Stimulated activated CD4-positive, alpha-beta T cell treated with anti-CD3 and anti-CD28 coated beads, TNF-alpha, amount 100 ng/mL, for 4 hours (primary cell): ENCODE data around the gene IL17RA.

ENCODE experiments used
- DNase-seq, 3 experiments: peaks; one replicate each; pipeline ENCODE4 v3.0.0-alpha.2; 2020; ENCODE audit warnings: low read depth in 3 of 3

IL17RA gene

DNA sequence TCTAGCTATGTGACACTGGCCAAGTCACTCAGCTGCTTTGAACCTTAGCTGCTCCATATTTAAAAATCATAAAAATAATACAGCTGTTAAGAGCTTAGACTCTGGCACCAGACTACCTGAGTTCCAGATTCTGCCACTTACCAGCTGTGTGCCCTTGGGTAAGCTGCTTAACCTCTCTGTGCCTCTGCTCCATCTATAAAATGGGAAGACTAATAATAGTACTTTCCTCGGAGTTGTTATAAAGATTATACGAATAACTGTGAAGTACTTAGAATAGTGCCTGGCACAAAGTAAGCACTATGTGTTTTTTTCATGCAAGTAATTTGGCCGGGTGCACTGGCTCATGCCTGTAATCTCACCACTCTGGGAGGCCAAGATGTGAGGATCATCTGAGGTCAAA is 72.9 kb downstream of the IL17RA start:
- DNase-seq = no peak

DNA sequence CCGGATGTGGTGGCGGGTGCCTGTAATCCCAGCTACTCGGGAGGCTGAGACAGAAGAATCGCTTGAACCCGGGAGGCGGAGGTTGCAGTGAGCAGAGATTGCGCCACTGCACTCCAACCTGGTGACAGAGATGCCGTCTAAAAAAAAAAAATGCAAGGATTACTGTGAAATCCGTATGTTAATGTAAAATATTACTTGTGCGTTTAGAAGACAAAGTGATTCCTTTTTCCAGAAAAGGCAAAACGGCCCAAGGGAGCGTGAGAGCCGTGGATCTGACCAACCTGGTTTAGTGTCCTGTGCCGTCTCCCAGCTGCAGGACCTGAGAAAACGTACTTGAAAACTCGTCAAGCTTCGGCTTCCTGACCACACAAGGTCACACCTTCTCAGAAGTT is 73.4 kb downstream of the IL17RA start:
- no peak for DNase-seq

DNA sequence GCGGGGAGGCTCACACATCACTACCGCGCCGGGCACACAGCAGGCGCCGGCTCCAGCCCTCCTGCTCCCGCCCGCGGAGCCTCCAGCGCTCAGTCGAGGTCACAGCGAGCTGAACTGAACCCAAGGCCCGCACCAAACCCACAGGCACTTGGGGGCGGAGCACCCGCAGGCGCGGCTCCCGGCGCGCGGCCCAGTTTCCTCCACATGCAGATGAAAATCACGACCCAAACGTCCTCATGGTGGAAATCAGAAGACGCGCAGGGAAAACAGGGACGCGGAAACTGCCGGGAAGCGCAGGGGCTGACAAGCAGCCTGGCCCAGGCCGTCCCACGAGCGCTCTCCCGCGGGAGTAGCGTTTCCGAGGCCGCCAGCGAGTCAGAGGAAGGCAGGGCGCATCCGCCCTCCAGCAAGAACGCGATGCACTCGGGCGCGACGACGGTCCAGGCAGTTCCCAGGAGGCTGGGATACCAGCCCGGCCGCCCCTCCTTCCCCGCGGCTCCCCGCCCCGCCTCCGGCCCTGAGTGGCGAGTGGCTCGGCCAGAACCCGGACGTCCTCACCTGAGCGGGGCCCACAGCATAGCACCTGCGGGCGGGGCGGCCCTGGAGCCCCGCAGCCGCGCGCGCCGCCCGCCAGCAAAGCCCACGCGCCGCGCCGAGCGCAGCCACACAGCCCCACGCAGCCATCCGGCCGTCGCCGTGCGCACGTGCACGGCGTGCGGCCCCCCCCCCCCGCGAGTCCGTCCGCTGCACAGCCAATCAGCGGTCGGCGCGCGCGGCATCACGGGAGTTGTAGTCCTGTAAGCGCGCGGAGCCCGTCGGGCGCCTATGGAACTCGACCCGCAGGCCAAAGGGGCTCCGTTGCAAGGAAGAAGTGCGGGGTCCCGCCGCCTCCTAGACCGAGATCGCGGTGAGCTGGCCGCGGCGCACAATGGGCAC is 74.0 kb downstream of the IL17RA start, which contains the start of gene HDHD5:
TSS of gene HDHD5 (minus strand) at position 710 of the 936 bp plus-strand sequence. CDS start at position 684, 26 bp downstream.
- peak; percentile 82 to 87 (median 83) for DNase-seq

DNA sequence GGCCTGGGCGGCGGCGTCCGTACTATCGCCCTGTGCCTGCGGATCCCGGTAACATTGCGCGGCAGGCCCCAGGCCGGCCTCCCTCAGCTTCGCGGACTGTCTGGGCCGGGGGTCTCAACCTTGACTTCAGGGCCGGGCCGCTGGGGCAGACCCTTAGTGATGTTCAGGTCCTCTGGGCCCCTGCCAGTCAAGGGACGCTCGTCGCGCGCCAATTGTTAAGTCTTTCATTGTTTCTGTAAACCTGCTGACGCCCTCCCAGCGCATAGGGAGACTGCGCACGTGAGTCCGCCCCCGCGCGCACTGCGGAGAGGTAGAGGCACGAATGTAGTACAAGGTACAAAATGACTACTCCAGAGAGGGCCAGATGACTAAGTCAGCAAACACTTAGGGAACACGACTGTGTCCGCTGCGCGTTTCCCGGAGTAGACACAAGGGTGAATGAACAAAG is 74.7 kb downstream of the IL17RA start:
- DNase-seq = peak; percentile 29 to 53 (median 42)

DNA sequence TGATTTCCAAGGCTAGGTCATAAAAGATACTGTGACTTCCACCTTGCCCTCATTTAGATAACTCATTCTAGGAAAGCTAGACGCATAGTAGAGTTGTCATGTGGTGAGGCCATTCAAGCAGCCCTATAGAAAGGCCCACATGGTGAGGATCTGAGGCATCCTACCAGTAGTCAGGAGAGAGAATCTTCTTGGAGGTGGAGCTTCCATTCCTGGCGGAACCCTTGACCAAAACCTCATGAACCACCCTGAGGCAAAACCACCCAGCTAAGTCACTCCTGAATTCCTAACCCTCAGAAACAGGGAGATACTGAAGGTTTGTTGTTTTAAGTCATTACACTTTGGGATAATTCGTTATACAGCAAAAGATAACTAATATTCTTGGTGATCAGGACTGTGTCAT is 77.2 kb downstream of the IL17RA start:
- DNase-seq = no peak

DNA sequence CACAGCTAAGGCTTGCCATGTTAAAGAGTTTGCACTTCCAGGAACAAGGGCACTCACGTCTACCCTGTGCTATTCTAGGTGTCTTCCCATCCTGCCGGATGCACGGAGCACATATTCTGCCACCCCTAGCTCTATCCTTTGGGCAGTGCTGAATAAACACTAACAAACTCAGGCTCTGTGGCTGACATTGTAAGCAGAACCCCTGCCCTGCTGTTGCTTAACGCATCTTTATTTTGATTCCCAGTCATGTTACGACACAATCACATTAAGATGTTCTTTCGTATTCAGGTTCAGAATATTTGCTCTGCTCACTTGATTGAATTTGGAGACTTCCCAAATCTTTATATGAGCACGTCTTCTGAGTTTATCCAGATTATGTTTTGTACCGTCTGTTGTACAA is 77.9 kb downstream of the IL17RA start:
- no peak for DNase-seq

DNA sequence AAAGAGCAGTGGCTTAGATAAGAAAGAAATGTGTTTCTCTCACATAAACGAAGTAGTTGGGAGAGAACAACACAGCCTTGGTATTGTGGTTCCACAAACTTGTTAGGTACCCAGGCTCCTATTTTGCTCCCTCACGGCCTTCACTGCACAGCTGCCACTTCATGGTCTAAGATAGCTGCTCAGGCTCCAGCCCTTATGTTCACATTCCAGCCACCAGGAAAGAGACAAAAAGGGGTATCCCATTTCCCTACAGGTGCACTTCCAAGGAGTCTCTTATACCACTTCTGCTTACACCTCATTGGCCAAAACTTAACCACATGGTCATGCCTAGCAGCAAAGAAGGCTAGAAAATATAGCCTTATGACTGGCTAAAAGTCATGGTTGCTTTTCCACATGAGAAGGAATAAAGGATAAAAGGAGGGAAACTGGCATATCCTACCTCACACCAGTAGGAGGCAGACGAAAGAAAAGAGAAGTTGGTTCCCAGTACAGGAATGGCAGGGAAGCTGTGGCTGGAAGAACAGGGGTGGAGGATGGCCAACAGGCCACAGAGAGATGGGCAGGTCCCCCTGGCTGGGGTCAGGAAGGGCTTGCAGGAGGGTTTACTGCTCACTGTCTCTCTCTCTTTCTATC is 79.7 kb downstream of the IL17RA start:
- no peak for DNase-seq
